ENCODE results near the gene LAPTM5. TPM values are rescaled to one million over a fixed set of nuclear protein-coding genes. Genes with fewer than 3 reads are reported as not detected.
A peak's percentile ranks its signal among the peaks of the same experiment; 100 is the strongest.
"Not testable (repeated sequence)": the region's sequence is repeated elsewhere in the genome, so short reads cannot be mapped to it uniquely, and the experiment has no call there.

The LAPTM5 gene
- polyA plus RNA-seq, 12 donors, result 12.4 to 51.7 (median 17.1) TPM; not detected in 1

DNA sequence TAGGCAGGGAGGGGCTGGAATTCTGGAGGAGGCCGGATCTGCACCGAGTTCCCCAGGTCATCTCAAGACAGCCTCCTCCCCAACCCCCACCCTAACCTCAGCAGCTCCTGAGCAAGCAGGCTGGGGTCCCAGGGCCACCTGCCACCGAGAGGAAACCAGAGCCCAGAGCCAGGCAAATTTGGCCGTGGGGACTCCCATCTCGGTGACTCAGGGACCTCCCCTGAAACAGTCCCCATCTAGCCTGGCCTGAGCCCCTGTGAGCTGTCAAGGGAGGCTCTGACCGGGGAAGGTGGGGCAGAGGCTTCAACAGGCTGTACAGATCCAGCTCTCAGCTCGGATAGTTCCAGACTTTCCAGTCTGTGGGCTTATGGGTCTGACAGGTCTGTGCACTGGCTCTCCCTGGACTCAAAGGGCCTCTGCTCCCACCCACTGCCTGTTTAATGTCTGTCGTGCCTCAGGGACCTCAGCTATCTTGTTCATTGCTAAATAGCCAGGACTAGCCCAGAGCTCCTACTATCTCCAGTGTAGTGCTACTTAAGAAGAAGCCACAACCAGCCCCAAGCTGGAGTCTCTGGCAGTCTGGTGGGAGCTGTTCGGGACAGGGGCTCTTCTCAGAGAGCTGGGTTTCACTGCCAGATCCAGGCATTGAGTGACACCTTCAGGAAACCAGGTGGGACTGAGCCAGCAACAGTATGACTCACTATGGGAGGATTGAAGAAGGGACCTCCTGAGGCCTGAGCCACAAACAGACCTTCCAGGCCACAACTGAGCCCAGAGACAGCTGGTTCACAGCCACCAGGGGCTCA lies 59.8 kb downstream of the LAPTM5 start:
- no peak for DNase-seq

DNA sequence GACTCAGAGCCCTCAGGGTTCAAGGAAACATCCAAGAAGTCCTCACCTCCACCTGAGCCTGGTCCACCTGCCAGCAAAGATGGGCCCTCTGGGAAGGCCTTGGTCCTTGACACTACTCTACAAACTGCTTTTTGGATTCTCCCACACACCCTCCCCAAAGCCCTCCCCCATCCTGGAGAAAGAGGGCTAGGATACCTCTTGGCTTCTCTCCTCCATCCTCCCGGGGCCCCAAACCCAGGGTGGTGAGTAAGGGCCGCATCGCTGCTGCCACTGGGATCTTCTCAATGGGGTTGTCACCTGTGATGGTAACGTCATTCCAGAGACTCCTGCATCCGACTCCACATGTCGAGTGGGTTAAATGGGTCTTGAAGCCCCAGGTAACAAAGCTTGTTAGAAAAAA lies 60.7 kb downstream of the LAPTM5 start:
- DNase-seq, result no peak

GRCh38 chr1:30695439-30695841 lies 62.1 kb downstream of the LAPTM5 start:
- DNase-seq, result peak; percentile 86

- no peak for DNase-seq
Observed at GRCh38 chr1:30694280-30695175, 63.0 kb downstream of the LAPTM5 start.

DNA sequence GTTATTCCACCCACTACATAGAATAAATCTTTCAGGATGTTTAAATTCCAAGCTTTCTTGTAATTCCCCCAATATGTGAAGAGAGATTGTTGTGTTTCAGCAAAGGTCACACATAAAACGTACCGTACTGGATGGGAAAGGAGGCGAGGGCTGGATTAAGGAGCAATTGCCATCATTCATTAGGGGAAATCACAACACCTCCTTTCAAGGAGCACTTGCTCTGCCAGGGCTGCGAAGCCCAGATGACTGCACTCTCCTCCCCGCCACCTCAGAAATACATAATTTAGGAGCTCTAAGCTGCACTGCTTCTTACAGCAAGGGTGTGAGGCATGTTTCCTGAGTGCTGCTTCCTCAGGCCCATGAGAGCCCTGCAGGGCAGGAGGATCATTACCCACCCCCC lies 63.8 kb downstream of the LAPTM5 start:
- no peak for DNase-seq

DNA sequence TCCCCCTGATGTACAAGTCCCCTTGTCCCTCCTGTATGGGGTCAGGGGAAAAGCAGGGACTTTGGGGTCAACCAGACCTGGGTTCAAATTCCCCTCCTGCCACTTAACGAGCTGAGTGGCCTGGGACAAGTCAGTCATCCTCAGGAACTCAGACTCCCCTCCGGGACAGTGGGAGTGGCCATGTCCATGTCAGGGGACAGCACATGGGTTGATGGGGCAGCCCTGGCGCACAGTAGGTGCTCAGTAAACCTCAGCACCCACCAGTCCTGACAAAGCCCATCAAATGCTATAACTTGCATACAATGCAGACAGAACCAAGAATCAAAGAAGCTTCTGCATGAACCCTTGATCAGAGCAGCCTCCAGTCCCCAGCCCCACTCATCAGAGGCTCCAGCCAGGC lies 64.2 kb downstream of the LAPTM5 start:
- DNase-seq, result no peak

DNA sequence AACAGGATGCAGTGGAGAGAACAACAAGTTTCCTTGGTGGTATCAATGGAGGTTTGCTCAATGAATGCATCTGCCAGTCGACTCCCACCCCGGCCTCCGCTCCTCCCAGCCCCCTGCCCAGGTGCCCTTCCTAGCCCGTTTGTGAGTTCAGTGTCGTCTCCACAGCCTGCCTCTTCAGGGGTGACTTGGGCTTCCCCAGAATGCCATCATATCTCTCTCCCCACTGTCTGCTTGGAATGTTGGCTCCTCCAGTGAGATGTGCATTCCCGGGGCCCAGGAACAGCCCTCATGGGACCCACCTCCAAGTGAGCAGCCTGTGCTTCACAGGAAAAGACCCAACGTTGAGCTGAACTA lies 64.6 kb downstream of the LAPTM5 start:
- DNase-seq, result no peak

GRCh38 chr1:30692201-30692947 lies 65.2 kb downstream of the LAPTM5 start:
- no peak for DNase-seq

GRCh38 chr1:30691480-30691879 lies 66.1 kb downstream of the LAPTM5 start:
- no peak for DNase-seq

- DNase-seq, result no peak
Observed at GRCh38 chr1:30689901-30690645, 67.5 kb downstream of the LAPTM5 start.

DNA sequence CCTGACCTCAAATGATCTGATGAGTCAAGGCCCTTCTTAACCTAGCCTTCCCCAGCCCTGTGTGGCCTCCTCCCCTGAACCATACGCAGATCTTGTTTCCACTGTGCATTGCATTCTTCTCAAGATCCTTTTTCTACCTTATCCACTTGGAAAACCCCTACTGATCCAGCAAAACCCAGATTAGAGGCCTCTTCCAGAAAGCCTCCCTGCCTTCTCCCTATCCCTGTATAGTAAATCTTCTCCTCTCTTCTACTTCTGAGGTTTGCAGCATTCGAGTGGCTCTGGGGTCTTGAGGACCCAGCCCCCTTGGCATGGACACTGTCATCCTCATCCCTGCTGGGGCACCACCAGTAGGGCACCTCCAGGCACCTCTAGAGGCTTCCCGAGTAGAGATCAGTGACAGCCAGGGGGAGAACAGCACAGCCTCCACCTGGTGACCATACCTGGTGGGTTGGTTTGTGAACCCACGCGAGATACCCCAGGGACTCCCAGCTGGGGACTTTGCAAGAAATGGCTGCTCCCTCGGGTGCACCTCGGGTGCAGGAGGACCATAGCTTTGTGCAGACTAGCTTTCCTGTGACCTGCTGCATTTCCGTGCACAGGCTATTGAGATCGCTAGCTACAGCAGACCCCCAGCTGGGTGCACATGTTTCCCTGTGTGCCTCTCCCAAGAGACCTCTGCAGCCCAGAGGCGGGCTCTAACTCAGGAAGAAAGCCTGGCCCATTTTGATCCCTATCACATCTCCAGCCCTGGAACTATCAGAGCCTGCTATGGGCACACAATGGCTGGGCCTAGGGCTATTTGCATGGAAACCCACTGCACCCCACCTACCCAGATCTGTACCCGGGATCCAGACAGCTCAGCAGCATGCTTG lies 68.4 kb downstream of the LAPTM5 start:
- DNase-seq, result no peak

DNA sequence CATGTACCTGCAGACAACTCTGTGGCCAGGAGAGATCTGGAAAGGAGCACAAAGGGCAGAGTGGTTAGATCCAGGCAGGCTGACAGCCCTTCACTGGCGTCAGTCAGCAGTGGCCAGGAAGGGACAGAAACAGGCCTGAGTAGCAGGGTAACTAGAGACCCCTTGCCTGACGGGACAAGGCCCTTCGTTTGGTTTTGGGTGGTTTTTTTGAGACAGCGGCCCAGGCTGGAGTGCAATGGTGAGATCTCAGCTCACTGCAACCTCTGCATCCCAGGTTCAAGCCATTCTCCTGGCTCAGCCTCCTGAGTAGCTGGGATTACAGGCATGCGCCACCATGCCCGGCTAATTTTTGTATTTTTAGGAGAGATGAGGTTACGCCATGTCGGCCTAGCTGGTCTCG lies 69.1 kb downstream of the LAPTM5 start:
- DNase-seq, result not testable (repeated sequence)

DNA sequence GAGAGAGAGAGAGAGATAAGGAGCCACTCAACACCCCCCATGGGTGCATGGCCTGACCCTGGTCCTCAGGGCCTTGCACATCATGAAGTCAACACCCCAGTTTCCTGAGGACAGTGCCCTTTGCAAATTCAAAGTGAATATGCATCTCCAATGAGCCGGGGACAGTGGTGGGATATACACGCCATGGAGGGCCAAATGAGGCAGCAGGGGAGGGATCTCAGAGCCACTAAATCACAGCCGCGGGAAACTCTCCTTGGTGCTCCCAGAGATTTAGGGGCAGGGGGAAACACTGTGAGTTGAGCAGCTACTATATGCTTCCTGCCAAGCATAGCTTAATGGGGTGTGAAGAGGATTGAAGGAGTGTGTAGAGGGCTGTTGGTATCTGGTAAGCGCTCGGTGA lies 69.7 kb downstream of the LAPTM5 start:
- no peak for DNase-seq

- no peak for DNase-seq
Observed at GRCh38 chr1:30686236-30686935, 71.2 kb downstream of the LAPTM5 start.

DNA sequence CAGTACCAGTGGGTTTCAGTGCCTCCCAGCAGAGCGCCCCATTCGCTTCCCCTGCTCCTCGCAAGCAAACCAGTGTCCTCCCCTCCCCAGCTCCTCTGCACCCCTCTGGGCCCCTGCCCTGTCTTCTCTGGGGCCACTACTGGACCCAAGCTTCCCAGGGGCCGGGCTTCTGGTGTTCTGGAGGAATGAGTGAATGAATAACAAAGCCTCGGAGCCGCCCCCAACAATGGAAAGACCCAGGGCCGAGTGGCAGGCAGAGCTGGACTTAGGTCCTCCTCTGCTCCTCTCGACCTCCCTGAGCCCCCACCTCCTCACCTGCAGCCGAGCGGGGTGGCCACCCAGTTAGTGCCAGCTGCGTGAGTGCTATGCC lies 71.8 kb downstream of the LAPTM5 start:
- DNase-seq, result no peak

DNA sequence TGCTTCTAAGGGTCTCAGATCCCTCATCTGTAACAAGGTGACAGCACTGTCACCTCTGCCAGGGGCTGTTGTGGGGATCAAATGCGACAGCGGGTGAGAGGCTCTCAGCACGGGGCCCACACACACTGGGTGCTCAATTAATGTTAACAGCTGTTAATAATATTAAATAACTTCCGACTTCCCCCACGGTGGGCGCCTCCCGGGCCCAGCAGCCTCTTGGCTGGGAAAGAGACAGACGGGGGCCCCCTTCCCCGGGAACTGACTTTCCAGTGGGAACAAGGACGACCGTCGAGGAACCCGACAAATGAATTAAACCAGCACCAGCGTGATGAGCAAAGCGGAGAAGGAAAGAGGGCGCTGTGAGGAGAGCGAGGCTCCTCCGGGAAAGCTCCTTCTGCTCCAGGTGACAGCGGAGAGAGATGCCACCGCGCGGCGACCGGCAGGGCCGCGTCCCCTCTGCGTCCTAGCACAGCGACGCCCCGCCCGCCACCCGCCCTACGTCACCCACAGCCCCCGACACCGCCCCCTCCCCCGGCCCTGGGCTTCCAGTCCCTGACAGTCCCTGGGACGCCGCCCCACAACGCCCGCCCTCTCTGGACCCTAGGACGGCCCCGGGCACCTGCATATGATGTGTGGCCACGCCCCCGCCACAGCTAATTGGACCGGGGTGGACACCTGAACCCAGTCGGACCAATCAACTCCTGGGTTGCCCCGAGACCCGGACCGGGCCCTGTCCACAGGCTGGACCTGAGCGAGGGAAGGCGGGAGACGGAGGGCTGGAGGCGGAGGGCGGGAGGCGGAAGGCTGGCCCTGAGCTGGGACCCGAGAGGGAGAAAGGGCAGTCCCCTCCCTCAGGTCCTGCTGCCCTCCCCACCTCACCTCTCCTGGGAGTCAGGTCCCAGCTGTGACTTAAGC lies 72.4 kb downstream of the LAPTM5 start:
- no peak for DNase-seq

DNA sequence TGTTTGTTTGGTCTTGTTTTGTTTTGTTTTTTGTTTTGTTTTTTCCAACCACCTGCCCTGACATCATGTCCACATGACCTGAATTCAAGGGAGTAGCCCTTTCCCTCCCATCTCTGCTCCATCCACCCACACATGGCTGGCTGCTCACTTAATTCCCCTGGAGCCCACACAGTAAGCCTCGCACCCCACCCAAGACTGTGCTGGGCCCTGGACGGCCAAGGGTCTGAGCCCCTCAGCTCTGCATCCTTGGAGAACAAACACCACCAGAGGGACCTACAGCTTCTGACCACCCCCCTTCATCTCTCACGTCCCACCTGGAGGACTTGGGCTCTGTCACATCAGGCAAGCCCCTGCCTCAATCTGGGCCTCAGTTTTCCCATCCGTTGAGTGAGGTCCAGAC lies 73.3 kb downstream of the LAPTM5 start:
- no peak for DNase-seq

DNA sequence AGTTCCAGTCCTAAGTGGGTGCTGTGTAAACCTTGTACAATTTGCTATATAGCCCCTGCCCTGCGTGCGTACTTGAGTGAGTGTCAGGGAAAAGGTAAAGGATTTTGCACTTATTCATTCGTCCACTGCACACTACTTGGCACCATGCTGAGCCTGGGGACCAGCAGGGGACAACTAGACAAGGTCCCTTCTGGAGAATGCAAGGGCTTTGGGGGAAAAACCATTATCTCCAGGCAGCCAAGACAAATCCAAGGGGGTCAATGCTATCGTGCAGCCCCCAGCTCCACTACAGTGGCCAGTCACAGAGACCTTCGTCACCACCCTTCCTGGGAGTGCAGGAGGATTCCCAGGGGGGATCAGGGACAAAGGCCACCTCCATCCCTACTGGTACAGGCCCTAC lies 73.9 kb downstream of the LAPTM5 start:
- DNase-seq, result no peak

Measured in muscle of arm (tissue), 12 donors.